Measurements from ENCODE around the gene CFAP410.
A peak's percentile ranks its signal among the peaks of the same experiment; 100 is the strongest.
"Not testable (repeated sequence)": the region's sequence is repeated elsewhere in the genome, so short reads cannot be mapped to it uniquely, and the experiment has no call there.

The CFAP410 gene

DNA sequence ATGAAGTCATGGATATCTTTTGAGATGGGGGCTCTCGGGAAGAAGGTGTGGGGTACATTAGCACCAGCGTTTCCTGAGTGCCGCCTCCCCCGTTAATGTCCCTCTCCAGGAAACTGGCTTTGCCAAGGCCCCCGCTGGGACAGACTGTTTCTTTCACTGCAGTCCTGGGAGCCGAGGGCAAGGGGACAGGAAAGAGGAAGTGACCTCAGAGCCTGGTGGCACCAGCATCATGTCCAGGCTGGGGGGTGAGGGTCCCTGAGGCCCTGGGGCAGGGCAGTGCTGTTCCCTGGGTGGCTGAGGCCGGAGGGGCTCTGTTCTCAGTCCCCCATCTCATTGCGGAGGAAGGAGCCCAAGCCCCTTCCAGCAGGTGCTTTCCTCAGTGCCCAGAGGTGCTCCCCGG lies 33.5 kb downstream of the CFAP410 start:
- H3K4me3 ChIP-seq (ENCODE audit: low read length), result no peak overlapping the region
- DNase-seq (ENCODE audit: low read depth, low spot score), result no peak

DNA sequence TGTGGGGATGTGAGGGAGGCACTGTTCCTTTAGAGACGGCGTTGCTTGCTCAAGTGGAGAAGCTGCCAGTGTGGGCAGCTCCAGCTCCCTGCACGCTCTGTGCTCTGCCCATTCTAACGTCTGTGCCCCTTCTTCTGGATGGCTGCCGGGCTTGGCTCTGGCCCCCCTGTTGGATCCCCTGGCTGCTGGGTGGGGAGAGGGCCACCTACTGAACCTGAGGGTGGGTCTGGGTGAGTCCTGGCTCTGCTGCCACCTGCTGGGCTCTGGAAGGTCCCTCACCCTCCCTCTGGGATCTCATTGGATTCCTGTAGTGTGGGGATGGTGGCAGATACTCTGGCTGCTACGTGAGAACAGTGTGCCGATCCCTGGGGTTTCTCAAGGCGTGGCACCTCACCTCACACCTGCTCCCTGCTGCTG lies 34.3 kb downstream of the CFAP410 start:
- peak; percentile 35 for DNase-seq (ENCODE audit: low read depth, low spot score)
- H3K4me3 ChIP-seq (ENCODE audit: low read length), result no peak overlapping the region

DNA sequence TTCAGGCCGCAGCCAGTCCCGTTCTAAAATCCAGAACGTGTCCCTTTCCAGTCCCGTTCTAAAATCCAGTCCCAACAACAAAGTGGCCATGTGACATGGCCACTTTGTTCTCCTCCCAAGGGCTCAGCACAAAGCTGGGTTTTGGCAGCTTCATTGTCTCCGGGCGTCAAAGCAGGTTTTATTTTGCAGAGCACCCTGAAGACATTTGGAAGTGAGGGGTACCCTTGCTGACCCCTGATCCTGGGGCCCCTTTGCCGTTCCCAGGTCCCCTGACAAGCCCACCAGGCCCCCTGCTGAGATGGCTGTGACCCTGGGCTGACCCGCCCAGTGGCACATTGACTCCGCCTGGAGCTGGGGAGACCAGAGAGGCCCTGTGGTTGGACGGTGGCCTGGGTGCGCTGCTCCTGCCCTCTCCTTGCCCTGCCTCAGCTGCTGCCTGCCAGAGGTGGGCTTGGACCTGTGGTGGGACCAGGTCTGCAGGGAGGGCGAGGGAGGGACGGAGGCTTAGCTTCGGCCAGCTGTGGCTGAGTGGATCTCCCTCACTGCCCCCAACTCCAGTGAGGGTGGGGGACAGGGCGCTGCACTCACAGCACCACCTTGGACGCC lies 35.1 kb downstream of the CFAP410 start:
- H3K4me3 ChIP-seq (ENCODE audit: low read length), result no peak overlapping the region
- DNase-seq (ENCODE audit: low read depth, low spot score), result no peak

DNA sequence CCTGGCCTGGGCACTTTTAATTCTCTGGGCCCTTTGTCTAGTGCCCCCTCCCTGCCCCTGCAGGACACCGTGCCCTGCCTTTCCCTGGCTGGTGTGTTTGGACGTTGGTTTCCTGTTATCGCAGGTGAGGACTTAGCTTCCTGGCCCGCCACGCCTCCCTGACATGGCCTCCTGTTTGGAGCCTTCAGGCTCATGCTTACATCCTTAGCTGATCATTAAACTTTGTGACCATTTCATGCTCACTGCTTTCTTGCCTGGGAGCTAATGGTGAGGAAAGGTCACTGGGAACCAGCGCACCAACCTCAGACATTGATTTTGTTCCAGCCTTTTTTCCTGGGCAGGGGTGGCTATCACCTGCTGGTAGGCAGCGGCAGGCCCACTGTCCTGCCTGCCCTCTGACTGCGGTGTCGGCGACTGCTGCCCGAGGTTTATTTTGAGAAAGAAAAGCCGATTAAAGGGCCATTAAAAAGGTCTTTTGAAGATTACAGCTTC lies 35.7 kb downstream of the CFAP410 start:
- H3K4me3 ChIP-seq (ENCODE audit: low read length), result no peak overlapping the region
- no peak for DNase-seq (ENCODE audit: low read depth, low spot score)

DNA sequence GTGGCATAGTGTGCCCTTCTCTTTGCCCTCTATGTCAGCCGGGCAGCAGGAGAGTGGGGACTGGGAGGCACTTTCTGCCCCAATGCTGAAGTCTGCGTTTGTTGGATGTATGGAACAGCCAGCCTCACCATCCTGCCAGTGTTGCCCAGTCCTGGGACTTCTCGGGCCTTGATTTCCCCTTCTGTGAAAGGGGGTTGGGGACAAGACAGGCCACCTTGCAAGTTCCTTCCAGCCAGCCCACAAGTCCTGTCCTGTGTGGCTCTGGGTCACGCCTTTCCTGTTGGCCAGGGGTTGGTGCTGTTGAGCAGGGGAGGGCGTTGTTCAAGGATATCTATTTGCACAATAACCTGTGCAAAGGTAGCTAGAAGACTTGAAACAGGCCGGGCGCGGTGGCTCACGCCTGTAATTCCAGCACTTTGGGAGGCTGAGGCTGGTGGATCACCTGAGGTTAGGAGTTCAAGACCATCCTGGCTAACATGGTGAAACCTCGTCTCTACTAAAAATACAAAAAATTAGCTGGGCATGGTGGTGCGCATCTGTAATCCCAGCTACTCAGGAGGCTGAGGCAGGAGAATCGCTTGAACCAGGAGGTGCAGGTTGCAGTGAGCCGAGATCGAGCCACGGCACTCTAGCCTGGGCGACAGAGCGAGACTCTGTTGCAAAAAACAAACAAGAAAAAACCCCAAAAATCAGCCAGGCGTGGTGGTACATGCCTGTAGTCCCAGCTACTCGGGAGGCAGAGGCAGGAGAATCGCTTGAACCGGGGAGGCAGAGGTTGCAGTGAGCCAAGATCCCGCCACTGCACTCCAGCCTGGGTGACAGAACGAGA lies 36.4 kb downstream of the CFAP410 start:
- not testable (repeated sequence) for DNase-seq (ENCODE audit: low read depth, low spot score); H3K4me3 ChIP-seq (ENCODE audit: low read length)

DNA sequence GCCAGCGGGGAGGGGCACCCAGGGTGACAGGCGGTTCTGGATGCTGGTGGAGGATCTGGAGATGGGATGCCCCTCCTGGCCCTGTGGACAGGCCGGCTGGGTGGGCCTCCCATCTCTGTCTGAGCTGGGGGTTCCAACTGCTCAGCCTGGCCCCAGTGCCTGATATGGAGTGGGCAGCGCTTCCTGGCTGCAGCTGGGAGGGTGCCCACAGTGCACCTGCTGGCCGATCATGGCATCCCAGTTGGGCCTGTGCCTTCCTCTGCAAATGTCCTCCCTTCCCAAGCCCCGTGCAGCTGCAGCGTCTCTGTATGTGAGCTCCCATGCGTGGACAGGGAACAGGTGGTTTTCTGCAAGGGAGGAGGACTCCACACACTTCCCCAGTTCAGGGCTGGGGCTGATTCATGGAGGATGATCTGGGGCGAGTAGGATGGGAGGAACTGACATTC lies 37.2 kb downstream of the CFAP410 start:
- DNase-seq (ENCODE audit: low read depth, low spot score), result no peak
- H3K4me3 ChIP-seq (ENCODE audit: low read length), result no peak overlapping the region

DNA sequence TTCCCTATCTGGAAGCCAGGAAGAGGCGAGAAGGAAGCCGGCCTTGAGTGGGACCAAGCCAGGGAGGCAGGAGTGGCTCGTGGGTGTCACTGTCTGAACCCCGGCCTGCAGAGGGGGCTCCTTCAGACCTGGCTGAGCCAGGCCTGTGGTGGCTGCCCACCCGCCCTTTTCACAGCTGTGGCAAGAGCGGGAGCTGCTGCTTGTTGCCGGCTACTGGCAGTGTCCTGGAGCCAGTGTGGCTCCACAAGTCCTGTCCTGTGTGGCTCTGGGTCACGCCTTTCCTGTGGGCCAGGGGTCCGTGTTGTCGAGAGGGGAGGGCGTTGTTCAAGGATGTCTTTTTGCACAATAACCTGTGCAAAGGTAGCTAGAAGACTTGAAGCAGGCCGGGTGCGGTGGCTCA lies 38.0 kb downstream of the CFAP410 start:
- peak overlapping the region; percentile 58 for H3K4me3 ChIP-seq (ENCODE audit: low read length)
- no peak for DNase-seq (ENCODE audit: low read depth, low spot score)

DNA sequence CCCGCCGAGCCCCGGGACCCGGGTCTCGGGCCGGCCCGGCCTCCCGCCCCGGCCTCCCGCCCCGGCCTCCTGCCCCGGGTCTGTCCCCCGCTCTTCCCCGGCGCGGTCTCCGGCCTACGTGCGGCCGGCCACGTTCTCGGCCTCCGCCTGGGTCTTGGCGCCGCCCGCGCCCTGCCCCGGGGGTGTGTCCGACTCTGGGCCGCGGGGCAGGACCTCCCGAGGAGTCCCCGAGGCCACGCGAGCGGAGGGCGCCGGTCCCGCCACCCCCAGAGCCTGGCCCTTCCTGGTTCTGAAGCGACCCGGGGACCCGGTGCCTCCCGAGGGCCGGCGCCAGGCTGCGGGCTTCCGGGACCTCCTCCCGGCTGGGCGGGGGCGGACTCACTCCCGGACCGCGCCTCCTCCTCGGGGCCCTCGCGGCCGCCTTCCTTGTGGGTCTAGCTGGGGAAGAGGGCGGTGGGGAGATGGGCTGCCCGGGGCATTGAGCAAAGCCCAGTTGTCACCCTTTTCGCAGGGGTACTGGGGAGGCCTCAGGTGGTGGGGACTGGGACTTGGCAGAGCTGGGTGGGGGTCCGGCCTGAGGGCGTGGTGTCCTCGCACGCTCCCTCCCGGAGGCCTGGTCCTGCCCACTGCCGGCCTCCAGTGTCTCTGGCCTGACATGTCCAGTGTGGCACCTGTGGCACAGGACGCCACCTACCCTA lies 38.8 kb downstream of the CFAP410 start:
- H3K4me3 ChIP-seq (ENCODE audit: low read length), result peak overlapping the region; percentile 58
- no peak for DNase-seq (ENCODE audit: low read depth, low spot score)

DNA sequence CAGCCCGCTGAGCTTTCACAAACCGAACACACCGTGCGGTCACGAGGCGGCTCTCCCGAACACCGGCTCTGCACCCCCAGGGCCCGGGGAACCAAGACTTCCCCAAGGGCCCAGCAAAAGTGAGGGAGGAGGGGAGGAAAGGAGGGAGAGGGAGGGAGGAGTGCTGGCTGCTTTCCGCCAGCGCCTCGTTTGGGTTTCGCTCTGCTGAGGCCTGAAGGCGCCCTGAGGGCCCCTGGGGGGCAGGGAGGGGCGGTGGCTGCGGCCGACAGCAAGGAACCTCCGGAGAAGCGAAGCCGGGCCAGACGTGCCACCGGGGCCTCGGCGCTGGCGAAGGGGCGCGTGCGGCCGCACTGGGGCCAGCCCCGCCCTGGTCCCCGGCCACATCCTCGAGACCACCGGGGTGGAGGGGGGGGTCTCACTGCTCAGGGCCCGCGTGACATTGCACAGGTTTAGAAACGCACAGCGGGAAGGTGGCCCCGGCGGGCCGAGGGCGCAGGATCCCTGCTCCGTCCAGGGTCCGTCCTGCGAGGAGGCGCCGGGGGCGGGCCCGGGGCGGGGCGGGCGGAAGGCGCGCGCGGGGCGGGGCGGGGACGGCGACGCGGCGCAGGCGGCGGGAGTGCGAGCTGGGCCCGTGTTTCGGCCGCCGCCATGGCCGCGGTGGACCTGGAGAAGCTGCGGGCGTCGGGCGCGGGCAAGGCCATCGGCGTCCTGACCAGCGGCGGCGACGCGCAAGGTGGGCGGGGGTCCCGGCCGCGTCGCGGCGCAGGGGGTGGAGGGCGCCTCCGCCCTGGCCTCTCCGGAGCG lies 39.5 kb downstream of the CFAP410 start, which contains the start of gene PFKL:
Gene PFKL (plus strand): TSS at position 596 of the 804 bp plus-strand sequence. CDS start 53 bp downstream, at position 649.
- H3K4me3 ChIP-seq (ENCODE audit: low read length), result peak within 1 kb of the TSS; percentile 58
- DNase-seq (ENCODE audit: low read depth, low spot score), result peak; percentile 8

DNA sequence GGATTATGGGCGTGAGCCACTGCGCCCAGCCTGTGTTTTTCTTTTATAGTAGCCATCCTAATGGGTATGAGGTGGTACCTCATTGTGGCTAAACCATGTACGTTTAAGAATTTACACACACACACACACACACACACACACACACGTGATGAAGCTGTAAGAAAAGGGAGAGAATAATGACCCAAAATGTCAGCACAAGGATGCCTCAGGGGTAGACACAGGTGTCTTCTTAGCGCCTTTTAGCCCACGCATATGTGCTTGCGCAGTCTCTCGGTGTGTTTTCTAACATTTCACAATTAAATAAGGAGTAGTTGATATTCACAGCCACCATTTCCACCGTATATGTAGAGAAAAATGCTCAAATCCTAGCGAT lies 40.1 kb downstream of the CFAP410 start:
- peak overlapping the region; percentile 58 for H3K4me3 ChIP-seq (ENCODE audit: low read length)
- DNase-seq (ENCODE audit: low read depth, low spot score), result peak; percentile 8

DNA sequence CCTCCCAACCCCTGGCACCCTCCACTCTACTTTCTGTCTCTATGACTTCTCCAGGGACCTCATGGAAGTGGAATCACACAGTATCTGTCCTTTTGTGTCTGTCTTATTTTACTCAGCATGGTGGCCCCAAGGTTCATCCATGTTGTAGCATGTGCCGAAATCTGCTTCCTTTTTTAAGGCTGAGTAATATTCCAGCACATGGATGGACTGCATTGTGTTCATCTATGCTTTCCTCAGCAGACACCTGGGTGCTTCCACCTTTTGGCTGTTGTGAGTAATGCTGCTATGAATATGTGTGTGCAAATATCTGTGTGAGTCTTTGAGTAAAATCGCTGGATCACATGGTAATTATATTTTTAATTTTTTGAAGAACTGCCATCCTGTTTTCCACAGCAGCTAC lies 40.9 kb downstream of the CFAP410 start:
- no peak overlapping the region for H3K4me3 ChIP-seq (ENCODE audit: low read length)
- peak; percentile 24 for DNase-seq (ENCODE audit: low read depth, low spot score)

DNA sequence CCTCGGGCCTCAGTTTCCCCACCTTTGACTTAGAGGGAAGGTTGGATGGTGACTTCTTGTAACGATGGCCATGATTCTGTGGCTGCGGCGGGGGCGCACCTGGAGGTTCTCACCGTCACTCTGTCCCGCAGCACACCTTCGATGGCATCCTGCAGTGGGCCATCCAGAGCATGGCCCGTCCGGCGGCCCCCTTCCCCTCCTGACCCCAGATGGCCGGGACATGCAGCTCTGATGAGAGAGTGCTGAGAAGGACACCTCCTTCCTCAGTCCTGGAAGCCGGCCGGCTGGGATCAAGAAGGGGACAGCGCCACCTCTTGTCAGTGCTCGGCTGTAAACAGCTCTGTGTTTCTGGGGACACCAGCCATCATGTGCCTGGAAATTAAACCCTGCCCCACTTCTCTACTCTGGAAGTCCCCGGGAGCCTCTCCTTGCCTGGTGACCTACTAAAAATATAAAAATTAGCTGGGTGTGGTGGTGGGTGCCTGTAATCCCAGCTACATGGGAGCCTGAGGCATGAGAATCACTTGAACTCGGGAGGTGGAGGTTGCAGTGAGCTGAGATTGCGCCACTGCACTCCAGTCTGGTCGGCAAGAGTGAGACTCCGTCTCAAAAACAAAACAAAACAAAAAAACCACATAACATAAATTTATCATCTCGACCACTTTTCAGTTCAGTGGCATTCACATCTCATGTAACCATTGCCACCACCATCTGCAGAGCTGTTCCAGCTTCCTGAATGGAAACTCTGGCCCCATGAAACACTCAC lies 41.5 kb downstream of the CFAP410 start:
- H3K4me3 ChIP-seq (ENCODE audit: low read length), result no peak overlapping the region
- peak; percentile 25 for DNase-seq (ENCODE audit: low read depth, low spot score)

DNA sequence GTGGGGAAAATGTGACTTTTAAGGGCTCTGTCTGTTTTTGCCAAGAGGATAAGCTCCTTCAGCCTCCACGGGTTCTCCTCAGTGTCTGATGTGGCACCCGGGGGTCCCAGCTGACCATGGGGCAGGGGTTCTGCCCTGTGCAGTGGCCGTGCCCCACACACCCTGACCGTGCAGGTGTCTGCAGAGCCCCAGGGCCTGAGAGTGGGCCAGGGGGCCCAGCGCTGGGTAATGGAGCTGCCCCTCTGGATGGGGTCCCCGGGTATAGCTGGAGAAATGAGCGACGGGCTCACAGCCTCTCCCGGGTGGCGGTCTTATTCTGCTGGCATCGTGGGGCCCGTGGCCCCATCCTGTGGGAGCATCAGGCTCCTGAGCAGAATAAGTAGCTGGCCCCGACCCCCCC lies 42.3 kb downstream of the CFAP410 start:
- DNase-seq (ENCODE audit: low read depth, low spot score), result no peak
- H3K4me3 ChIP-seq (ENCODE audit: low read length), result no peak overlapping the region

DNA sequence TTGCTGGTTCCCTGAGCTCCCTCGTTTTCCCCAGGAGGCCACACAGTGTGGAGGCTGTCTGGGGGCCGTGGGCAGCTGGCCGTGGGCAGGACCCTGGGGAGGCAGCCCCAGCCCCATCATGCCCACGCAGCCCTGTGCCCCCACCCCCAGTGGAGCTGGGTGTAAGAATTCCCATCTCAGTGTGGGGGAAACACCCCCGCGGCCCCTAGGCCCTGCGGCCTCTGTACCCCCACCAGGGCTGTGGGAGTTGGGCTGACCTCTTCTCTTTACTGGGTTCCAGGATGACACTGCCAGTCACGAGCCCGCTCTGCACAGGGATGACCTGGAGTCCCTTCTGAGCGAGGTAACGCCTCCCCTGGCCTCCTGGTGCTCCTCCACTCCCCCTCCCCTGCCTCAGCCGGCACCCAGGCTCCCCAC lies 43.1 kb downstream of the CFAP410 start:
- no peak overlapping the region for H3K4me3 ChIP-seq (ENCODE audit: low read length)

DNA sequence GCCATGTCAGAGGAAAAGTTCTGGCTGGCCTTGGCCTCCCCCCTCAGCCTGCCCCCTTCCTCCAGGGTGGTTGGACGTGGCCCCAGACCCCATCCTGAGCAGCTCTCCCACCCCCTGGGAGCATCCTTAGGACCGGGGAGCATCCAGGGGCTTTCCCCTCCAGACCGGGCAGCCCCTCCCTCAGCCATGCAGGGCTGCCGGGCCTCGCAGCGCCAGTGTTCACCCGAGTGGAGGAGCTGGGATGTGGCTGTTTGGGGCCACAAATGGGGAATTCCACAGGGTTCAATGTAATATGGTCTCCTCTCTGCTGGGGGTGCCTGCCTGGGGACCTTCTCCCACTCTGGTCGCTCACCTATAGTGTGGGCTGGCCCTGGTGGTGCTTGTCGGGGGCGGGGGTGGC lies 43.5 kb downstream of the CFAP410 start:
- no peak for DNase-seq (ENCODE audit: low read depth, low spot score)
- H3K4me3 ChIP-seq (ENCODE audit: low read length), result no peak overlapping the region

More for the DNA sequence above, 43.1 kb downstream of the CFAP410 start:
- no peak for DNase-seq (ENCODE audit: low read depth, low spot score)

DNA sequence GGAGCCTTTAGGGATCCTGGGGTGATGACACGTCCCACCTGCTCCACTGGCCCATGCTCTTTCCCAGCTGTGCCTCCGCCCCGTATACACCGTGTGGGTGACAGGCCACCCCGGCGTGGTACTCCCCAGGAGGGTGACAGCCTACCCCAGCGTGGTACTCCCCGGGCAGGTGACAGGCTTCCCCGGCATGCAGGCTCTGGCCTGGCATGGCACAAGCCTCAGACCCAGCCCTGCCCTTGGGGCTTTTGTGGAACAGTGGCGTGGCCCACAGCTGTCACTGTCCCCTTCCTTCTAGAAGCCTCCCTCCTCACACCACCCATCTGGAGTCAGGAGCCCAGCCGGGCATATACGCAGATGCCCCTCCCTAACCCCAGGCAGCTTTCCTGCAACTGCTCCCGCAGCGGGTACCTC lies 44.0 kb downstream of the CFAP410 start:
- no peak for DNase-seq (ENCODE audit: low read depth, low spot score)
- H3K4me3 ChIP-seq (ENCODE audit: low read length), result no peak overlapping the region

DNA sequence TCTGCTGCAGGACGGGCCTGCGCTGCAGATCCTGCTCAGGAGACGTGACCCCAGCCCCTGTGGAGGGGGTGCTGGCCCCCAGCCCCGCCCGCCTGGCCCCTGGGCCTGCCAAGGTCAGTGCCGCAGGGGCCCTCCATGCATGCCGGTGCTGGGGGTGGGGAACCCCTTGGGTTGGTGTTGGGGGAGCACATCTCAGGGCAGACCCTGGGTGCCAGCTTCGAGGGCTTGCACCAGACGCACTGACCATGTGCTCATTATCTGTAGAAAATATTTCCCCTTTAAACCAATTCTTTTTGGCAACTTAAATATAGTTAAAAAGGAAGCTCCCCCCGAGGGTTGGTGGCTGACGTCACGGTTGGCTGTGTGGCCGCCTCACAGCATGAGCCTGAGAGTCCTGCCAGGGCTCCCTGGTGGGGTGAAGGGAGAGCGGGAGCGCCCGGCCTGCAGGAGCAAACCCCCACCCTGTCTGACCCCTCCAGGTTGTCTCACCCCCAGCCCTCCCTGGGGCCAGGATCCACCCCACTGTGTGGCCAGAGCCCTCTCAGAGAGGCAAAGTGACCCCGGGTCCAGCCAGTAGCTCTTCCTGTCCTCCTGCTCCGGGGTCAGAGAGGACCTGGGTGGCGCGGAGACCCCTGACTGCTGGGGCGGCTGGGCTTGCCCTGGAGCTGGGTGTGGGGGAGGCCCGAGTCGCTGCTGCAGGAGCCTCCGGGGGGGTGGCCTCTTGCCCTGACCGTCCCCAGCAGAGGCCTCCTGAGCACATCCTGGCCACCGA lies 44.6 kb downstream of the CFAP410 start:
- H3K4me3 ChIP-seq (ENCODE audit: low read length), result no peak overlapping the region
- DNase-seq (ENCODE audit: low read depth, low spot score), result no peak
